ENCODE data around the gene GABARAPL1.

GRCh38 chr12:10212739-10213131 is at the start of gene GABARAPL1:
- TF ChIP-seq CTCF (IDR thresholded peaks at IDR 0.05), result no peak
- TF ChIP-seq EZH2 (IDR thresholded peaks at IDR 0.05; ENCODE audit: borderline replicate concordance, insufficient read depth, low read depth, low read length, poor library complexity, severe bottlenecking), result no peak
